OCI-LY1 (cell line): Measurements from ENCODE around the gene FAN1.

ENCODE experiments used
- H2AFZ ChIP-seq: fragments of 200-600 bp; sonication (generic), shearing (Covaris generic); 2 replicates; pipeline ENCODE4 v1.6.0; 2014; ENCODE audit warnings: antibody characterized with exemption, mild to moderate bottlenecking, low read length
- H3F3A ChIP-seq: fragments of 200-600 bp; sonication (generic), shearing (Covaris generic); 2 replicates; pipeline ENCODE4 v1.6.0; 2014; ENCODE audit warnings: mild to moderate bottlenecking, antibody characterized with exemption, low read length, moderate library complexity; ENCODE audit not compliant: insufficient read depth
- H3K27ac ChIP-seq: fragments of 200-600 bp; sonication (generic); 2 replicates; pipeline ENCODE4 v1.5.1; 2014; ENCODE audit warnings: low read length, mixed run types, mild to moderate bottlenecking, low read depth; ENCODE audit not compliant: poor library complexity, severe bottlenecking
- H3K27me3 ChIP-seq: fragments of 200-600 bp; sonication (generic); 2 replicates; pipeline ENCODE4 v1.6.0; 2014; ENCODE audit warnings: antibody characterized with exemption, mild to moderate bottlenecking, low read length, moderate library complexity; ENCODE audit not compliant: insufficient read depth
- H3K36me3 ChIP-seq: fragments of 200-600 bp; sonication (generic); 2 replicates; pipeline ENCODE4 v1.6.1; 2014; ENCODE audit warnings: mild to moderate bottlenecking, antibody characterized with exemption, low read length, moderate library complexity, mixed read lengths; ENCODE audit not compliant: insufficient read depth
- H3K4me1 ChIP-seq: fragments of 200-600 bp; sonication (generic); 2 replicates; pipeline ENCODE4 v1.5.1; 2014; ENCODE audit warnings: mild to moderate bottlenecking, low read length, moderate library complexity; ENCODE audit not compliant: insufficient read depth, severe bottlenecking
- H3K4me2 ChIP-seq: fragments of 200-600 bp; sonication (generic), shearing (Covaris generic); 2 replicates; pipeline ENCODE4 v1.6.1; 2014; ENCODE audit warnings: low read length
- H3K4me3 ChIP-seq: fragments of 200-600 bp; sonication (generic); 2 replicates; pipeline ENCODE4 v1.5.1; 2014; ENCODE audit warnings: low read length, low read depth, mild to moderate bottlenecking, mixed read lengths; ENCODE audit not compliant: poor library complexity, severe bottlenecking
- H3K79me2 ChIP-seq: fragments of 200-600 bp; shearing (Covaris generic); 2 replicates; pipeline ENCODE4 v1.6.1; 2016; ENCODE audit warnings: mixed run types, low read length, mixed read lengths; ENCODE audit not compliant: insufficient read depth
- H3K9ac ChIP-seq: fragments of 200-600 bp; sonication (generic), shearing (Covaris generic); 2 replicates; pipeline ENCODE4 v1.6.1; 2014; ENCODE audit warnings: mild to moderate bottlenecking, low read length, mixed read lengths
- H3K9me2 ChIP-seq: fragments of 200-600 bp; sonication (generic), shearing (Covaris generic); 2 replicates; pipeline ENCODE4 v1.6.1; 2014; ENCODE audit warnings: low read depth, mild to moderate bottlenecking, low read length, mixed read lengths
- H3K9me3 ChIP-seq: fragments of 200-600 bp; shearing (Covaris generic); 2 replicates; pipeline ENCODE4 v1.6.1; 2014; ENCODE audit warnings: low read length, mixed read lengths
- H4K20me1 ChIP-seq: fragments of 200-600 bp; sonication (generic), shearing (Covaris generic); 2 replicates; pipeline ENCODE4 v1.6.0; 2016; ENCODE audit warnings: mild to moderate bottlenecking, low read length; ENCODE audit not compliant: insufficient read depth
- CTCF ChIP-seq: fragments of 200-600 bp; sonication (generic), shearing (Covaris generic); IDR thresholded peaks from 2 replicates; pipeline ENCODE4 v1.5.1; 2017; ENCODE audit warnings: mild to moderate bottlenecking, antibody characterized with exemption, low read length, moderate library complexity, mixed read lengths
- EZH2 ChIP-seq: fragments of 200-600 bp; sonication (generic), shearing (Covaris generic); IDR thresholded peaks from 2 replicates; pipeline ENCODE4 v1.8.0; 2017; ENCODE audit warnings: borderline replicate concordance, mixed run types, mild to moderate bottlenecking, antibody characterized with exemption, low read length, moderate library complexity, mixed read lengths

Gene FAN1

DNA sequence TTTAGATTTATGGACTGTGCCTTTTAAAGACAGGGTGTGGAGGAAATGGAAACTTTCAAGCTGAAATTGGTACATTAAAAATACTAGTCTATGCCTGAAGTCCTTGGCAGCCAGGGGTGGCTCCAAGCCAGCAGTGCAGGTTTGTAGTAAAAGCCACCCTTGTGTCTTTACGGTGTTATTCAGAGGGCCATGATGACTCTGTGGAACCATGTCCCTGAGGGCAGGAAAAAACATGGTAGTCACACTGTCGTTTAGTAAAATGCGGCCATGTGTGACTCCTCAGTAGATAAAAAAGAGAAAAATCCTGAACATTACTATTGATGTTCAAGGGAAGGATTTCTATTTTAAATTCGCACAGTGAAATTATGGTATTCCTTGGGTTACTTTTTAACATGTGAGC is 2.7 kb downstream of the FAN1 start:
- no peaks in the 10 kb centered on the region for H3K9me3 ChIP-seq
- no peaks in the 10 kb centered on the region for H4K20me1 ChIP-seq
- peaks cover 46% of the 10 kb centered on the region for H3K4me1 ChIP-seq
- H3K9ac ChIP-seq: no peak overlapping the region
- H3K36me3 ChIP-seq: peaks cover 27% of the 10 kb centered on the region; the same call in 1 of the 2 replicates
- H3K4me2 ChIP-seq: peak overlapping the region; percentile 16; the same call in 1 of the 2 replicates
- no peak for TF ChIP-seq CTCF
- no peak for TF ChIP-seq EZH2
- H3K27me3 ChIP-seq: no peaks in the 10 kb centered on the region
- no peaks in the 10 kb centered on the region for H3K9me2 ChIP-seq
- peak overlapping the region; percentile 72 for H3K27ac ChIP-seq
- no peak overlapping the region for H3K4me3 ChIP-seq
- H2AFZ ChIP-seq: no peak overlapping the region
- no peaks in the 10 kb centered on the region for H3K79me2 ChIP-seq
- no peaks in the 10 kb centered on the region for H3F3A ChIP-seq

GRCh38 chr15:30913761-30914160 is 10.0 kb downstream of the FAN1 start:
- no peak overlapping the region for H3K9ac ChIP-seq
- no peaks in the 10 kb centered on the region for H3K9me3 ChIP-seq
- H3K4me3 ChIP-seq: no peak overlapping the region
- no peak overlapping the region for H2AFZ ChIP-seq
- no peak overlapping the region for H3K4me2 ChIP-seq
- TF ChIP-seq CTCF: no peak
- TF ChIP-seq EZH2: no peak
- no peaks in the 10 kb centered on the region for H3K27me3 ChIP-seq
- peaks cover 65% of the 10 kb centered on the region for H3K36me3 ChIP-seq
- H3K79me2 ChIP-seq: no peaks in the 10 kb centered on the region
- H3K27ac ChIP-seq: no peak overlapping the region
- no peaks in the 10 kb centered on the region for H4K20me1 ChIP-seq
- H3F3A ChIP-seq: no peaks in the 10 kb centered on the region
- H3K4me1 ChIP-seq: peaks cover 9% of the 10 kb centered on the region
- no peaks in the 10 kb centered on the region for H3K9me2 ChIP-seq

DNA sequence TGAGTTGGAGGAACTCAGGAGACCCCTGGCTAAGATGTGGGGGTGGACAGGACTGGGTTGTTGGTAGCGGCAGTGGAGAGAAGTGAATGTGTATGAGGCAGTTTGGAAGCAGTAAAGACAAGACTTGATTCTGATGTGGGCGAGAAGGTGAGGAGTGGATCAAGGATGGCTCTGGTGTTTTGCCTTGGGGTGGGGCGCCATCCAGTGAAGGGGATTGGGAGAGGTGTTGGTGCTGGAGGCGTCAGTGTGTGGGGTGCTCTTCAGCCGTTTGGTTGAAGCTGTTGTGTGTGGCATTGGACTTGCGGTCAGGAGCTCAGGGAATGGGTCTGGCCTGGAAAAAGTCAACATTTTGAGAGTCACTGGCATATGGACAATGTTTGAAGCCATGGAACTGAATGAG is 13.3 kb downstream of the FAN1 start:
- Histone ChIP-seq H2AFZ (no peak overlapping the region), H3K36me3 (peaks cover 55% of the 10 kb centered on the region)
- no peak for TF ChIP-seq EZH2
- no peak for TF ChIP-seq CTCF

More for the DNA sequence above, 13.3 kb downstream of the FAN1 start:
- Histone ChIP-seq H3K79me2 (no peaks in the 10 kb centered on the region), H3K4me1 (peaks cover 41% of the 10 kb centered on the region), H3K9me3 (no peaks in the 10 kb centered on the region), H3K27ac (peak overlapping the region; percentile 27), H3F3A (no peaks in the 10 kb centered on the region), H3K4me2 (no peak overlapping the region), H3K27me3 (no peaks in the 10 kb centered on the region), H3K9ac (no peak overlapping the region), H3K4me3 (no peak overlapping the region), H3K9me2 (no peaks in the 10 kb centered on the region), H4K20me1 (no peaks in the 10 kb centered on the region)
